Glutamatergic neuron (in vitro differentiated cells): Measurements from ENCODE around the gene NFATC1. TPM values are rescaled to one million over a fixed set of nuclear protein-coding genes. Genes with fewer than 3 reads are reported as not detected.

Source experiments
- DNase-seq: peaks from one replicate; pipeline ENCODE4 v3.0.0; 2022
- H3K27ac Mint-ChIP-seq: one replicate; pipeline ENCODE4 v1.8.0; 2020; ENCODE audit warnings: mild to moderate bottlenecking, mixed read lengths, inconsistent platforms; ENCODE audit not compliant: unreplicated experiment
- H3K27me3 Mint-ChIP-seq: one replicate; pipeline ENCODE4 v1.8.0; 2020; ENCODE audit warnings: mild to moderate bottlenecking, moderate library complexity, mixed read lengths, inconsistent platforms; ENCODE audit not compliant: unreplicated experiment
- H3K36me3 Mint-ChIP-seq: one replicate; pipeline ENCODE4 v1.8.0; 2020; ENCODE audit warnings: mild to moderate bottlenecking, mixed read lengths, inconsistent platforms; ENCODE audit not compliant: unreplicated experiment
- H3K4me1 Mint-ChIP-seq: one replicate; pipeline ENCODE4 v1.8.0; 2020; ENCODE audit warnings: mild to moderate bottlenecking, low read depth, mixed read lengths, inconsistent platforms; ENCODE audit not compliant: unreplicated experiment
- H3K4me3 Mint-ChIP-seq: one replicate; pipeline ENCODE4 v1.8.0; 2020; ENCODE audit warnings: mild to moderate bottlenecking, mixed read lengths, inconsistent platforms; ENCODE audit not compliant: unreplicated experiment
- H3K9me3 Mint-ChIP-seq: one replicate; pipeline ENCODE4 v1.8.0; 2020; ENCODE audit warnings: mild to moderate bottlenecking, moderate library complexity, mixed read lengths, inconsistent platforms; ENCODE audit not compliant: unreplicated experiment
- total RNA-seq: library from RNA; stranded (reverse); fragmentation: NEBNext Ultra II Directional; extraction: Animal tissue kit (Norgen Biotek cat#: 25700); gene quantifications from one replicate; pipeline ENCODE4 v1.2.1, GENCODE V29; 2021; ENCODE audit not compliant: unreplicated experiment
- TF ChIP-seq, protein P1 (sequence below): fragments of 200-600 bp; sonication (generic); IDR thresholded peaks from one replicate; pipeline ENCODE4 v1.5.0; 2021; ENCODE audit not compliant: partially characterized antibody, unreplicated experiment

The NFATC1 gene
- total RNA-seq, 1 donor from 2014 or later = 5.3 TPM

DNA sequence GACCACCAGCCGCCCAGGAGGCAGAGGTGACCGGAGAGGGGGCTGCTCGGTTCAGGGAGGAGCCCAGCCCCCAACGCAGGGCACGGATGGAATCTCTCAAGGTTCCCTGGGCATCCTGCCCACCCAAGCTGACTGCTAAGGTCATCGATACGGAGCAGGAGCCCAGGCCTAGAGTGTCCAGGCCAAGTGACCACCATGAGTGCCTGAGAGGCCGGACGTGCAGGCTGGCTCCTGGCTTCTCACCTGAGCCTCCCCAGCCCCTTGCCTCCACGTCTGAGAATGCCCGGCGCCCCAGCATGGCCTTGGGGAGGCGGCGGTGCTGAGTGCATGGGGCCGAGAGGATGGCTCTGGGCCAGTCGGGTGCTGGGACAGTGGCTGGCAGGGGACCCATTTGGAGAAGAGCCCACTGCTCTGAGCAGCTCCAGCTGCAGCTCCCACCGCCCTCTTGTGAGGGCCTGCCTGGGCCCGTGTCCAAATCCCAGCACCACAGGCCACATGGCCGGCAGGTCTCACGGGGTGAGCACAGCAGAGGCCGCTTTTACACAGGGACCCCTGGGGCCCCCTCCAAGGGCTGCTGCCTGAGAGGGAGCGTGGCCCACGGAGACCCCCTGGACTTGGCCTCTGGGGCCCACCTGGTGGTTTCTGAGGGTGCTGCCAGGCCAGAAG is 181.1 kb downstream of the NFATC1 start:
- Mint-ChIP-seq H3K27ac (no peak overlapping the region), H3K36me3 (peaks cover 9% of the 10 kb centered on the region), H3K27me3 (peaks cover 5% of the 10 kb centered on the region), H3K4me1 (no peaks in the 10 kb centered on the region), H3K9me3 (peaks cover 4% of the 10 kb centered on the region), H3K4me3 (no peak overlapping the region)
- peak; percentile 10 for DNase-seq
- TF ChIP-seq, protein P1, sequence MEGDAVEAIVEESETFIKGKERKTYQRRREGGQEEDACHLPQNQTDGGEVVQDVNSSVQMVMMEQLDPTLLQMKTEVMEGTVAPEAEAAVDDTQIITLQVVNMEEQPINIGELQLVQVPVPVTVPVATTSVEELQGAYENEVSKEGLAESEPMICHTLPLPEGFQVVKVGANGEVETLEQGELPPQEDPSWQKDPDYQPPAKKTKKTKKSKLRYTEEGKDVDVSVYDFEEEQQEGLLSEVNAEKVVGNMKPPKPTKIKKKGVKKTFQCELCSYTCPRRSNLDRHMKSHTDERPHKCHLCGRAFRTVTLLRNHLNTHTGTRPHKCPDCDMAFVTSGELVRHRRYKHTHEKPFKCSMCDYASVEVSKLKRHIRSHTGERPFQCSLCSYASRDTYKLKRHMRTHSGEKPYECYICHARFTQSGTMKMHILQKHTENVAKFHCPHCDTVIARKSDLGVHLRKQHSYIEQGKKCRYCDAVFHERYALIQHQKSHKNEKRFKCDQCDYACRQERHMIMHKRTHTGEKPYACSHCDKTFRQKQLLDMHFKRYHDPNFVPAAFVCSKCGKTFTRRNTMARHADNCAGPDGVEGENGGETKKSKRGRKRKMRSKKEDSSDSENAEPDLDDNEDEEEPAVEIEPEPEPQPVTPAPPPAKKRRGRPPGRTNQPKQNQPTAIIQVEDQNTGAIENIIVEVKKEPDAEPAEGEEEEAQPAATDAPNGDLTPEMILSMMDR = no peak

DNA sequence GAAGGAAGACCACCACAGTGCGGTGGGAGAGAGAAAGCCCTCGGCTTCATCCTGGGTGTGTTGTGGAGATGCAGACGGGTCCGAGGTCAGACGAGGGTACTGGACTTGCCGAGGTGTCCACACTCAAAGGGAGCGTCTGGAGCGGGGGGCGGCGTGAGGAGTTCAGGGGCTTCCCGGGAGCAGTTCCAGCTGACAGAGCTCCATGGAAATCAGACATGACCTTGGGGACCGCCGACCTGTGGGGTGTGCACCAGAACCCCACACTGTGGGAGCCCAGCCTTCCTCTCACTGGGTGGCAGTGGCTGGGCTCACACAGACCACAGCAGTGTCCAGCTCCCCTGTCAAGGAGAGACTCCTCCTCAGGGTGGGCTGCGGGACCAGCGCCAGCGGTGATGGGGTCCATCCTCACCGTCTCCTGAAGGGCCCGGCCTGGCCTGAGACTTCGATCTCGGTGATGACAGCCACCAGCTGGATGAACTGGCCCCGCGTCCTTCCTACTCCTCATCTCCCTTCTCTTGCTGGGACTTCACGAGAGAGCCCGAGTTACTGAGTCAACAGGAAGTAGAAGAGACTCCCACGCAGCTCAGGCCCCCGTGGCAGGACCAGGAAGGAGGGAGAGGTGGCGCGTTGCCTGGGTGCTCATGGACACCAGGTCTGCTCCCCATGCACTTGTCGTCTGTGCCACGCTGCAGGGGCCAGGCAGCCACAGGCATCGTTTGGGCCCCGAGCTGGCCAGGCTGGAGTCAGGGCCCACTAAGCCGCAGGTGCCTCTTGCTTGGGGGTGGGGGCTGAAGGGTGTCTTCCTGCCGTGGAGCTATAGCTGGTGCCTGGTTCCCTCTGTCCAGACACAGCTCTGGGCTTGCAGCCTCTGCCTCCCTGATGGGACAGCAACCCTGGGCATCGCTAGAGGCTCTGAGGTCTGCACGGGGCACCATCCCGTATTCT is 182.0 kb downstream of the NFATC1 start:
- Mint-ChIP-seq H3K36me3 (no peaks in the 10 kb centered on the region), H3K27me3 (peaks cover 5% of the 10 kb centered on the region), H3K4me1 (no peaks in the 10 kb centered on the region), H3K27ac (no peak overlapping the region), H3K4me3 (no peak overlapping the region), H3K9me3 (peaks cover 2% of the 10 kb centered on the region)
- TF ChIP-seq, protein P1 = no peak
- peak; percentile 14 for DNase-seq

DNA sequence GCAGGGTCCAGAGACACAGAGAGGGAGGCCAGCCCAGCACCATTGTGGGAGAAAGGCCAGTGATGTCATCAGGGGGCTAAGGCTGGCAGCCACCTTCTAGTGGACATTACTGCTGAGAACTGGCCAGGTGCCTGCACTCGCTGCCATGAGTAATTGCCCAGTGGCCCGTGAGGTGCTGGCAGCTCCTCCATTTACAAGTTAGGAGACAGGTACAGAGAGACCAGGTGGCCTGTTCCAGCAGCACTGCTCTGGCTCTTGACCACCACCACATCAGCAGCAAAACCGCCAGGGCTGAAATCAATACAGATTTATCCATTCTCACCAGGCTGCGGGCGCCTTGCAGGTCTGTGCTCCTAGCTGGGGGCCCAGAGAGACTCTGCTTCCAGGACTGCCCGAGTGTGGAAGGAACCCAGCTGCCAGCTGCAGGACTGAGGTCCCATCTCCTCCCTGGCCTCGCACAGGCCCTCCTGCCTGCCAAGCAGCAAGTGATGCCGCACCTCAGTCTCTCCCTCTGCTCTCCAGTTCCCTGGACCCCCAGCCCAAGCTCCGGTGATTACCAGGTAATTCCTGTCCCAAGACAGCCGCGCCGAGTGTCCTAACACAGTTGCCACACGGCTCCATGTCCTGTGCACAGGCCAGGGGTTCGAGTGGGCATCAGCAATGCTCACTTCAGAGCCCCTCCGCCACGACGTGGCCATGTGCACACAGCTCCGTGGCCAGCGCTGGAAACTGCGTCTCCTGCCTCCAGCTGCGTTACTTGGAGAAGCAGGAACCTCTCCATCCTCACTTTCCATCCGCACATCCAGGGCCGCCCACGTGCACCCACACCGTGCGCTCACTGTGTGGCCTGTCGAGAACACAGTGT is 182.9 kb downstream of the NFATC1 start:
- H3K4me3 Mint-ChIP-seq = no peak overlapping the region

More for the DNA sequence above, 182.9 kb downstream of the NFATC1 start:
- TF ChIP-seq, protein P1 = no peak
- DNase-seq = peak; percentile 14
- Mint-ChIP-seq H3K9me3 (peaks cover 2% of the 10 kb centered on the region), H3K4me1 (peaks cover 2% of the 10 kb centered on the region), H3K27ac (no peak overlapping the region), H3K27me3 (peaks cover 10% of the 10 kb centered on the region), H3K36me3 (no peaks in the 10 kb centered on the region)
